ENCODE results near the gene ATG2A. TPM values are rescaled to one million over a fixed set of nuclear protein-coding genes. Genes with fewer than 3 reads are reported as not detected.

ATG2A gene
- total and polyA plus RNA-seq, 10 of the 15 experiments (the other 5 are each of a cell fraction or from before 2014, with no cell fraction given): 0.08 to 19.0 (median 4.6) TPM

GRCh38 chr11:64923944-64924909 lies 7.2 kb upstream of the ATG2A start, which contains the start of gene PPP2R5B (continued):
- TF ChIP-seq PBX3 (IDR thresholded peaks at IDR 0.05; ENCODE audit: insufficient replicate concordance, low read depth, low read length) (peak; percentile 24), EED (IDR thresholded peaks at IDR 0.05; ENCODE audit: low read depth) (no peak), CREM (IDR thresholded peaks at IDR 0.05; ENCODE audit: low read depth) (peak; percentile 92), POU2F2 (IDR thresholded peaks at IDR 0.05; ENCODE audit: borderline replicate concordance, low read depth, low read length) (no peak), HSF1 (IDR thresholded peaks at IDR 0.05; ENCODE audit: low read depth, low read length) (no peak), FOS (IDR thresholded peaks at IDR 0.05; ENCODE audit: borderline replicate concordance, extremely low read depth, insufficient read length) (no peak), GABPA (IDR thresholded peaks at IDR 0.05; ENCODE audit: low read depth) (peak; percentile 76), ATF3 (IDR thresholded peaks at IDR 0.05; ENCODE audit: borderline replicate concordance, extremely low read depth, low read depth, low read length) (no peak), CHD1 (IDR thresholded peaks at IDR 0.05; ENCODE audit: low read depth, low read length) (no peak), SIN3A (IDR thresholded peaks at IDR 0.05; ENCODE audit: low read depth, low read length) (0 out of 2 replicates have a peak, but pooled peaks have one; percentile 63), IRF4 (IDR thresholded peaks at IDR 0.05; ENCODE audit: low read depth, low read length) (0 out of 2 replicates have a peak, but pooled peaks have one; percentile 5), CBFB (IDR thresholded peaks at IDR 0.05; ENCODE audit: low read depth) (no peak), RUNX3 (IDR thresholded peaks at IDR 0.05; ENCODE audit: low read length) (peak; percentile 35), NR2F1 (conservative IDR thresholded peaks at IDR 0.05) (peak; percentile 52), YBX1 (IDR thresholded peaks at IDR 0.05) (no peak), TBL1XR1 (IDR thresholded peaks at IDR 0.05; ENCODE audit: low read depth, low read length) (peak; percentile 59; the same call in 1 of the 2 replicates), NBN (IDR thresholded peaks at IDR 0.05) (peak; percentile 84; the same call in 1 of the 2 replicates), SRF (IDR thresholded peaks at IDR 0.05; ENCODE audit: low read depth in 2 of 2, low read length in 2 of 2) (peak in 1 of 2 experiments; percentile 33; a peak in 1 of 4 replicates), ZBED1 (IDR thresholded peaks at IDR 0.05; ENCODE audit: borderline replicate concordance) (no peak), TAF1 (IDR thresholded peaks at IDR 0.05; ENCODE audit: borderline replicate concordance, low read depth, low read length) (peak; percentile 37; the same call in 1 of the 2 replicates), ESRRA (IDR thresholded peaks at IDR 0.05; ENCODE audit: low read length) (no peak), HDAC2 (IDR thresholded peaks at IDR 0.05) (no peak), ZBTB11 (CRISPR knock-in tag; IDR thresholded peaks at IDR 0.05) (no peak), RFX5 (IDR thresholded peaks at IDR 0.05; ENCODE audit: low read depth, low read length) (no peak), NR2C2 (IDR thresholded peaks at IDR 0.05; ENCODE audit: borderline replicate concordance, control insufficient read depth, insufficient read length, low read depth) (no peak), RAD51 (IDR thresholded peaks at IDR 0.05) (no peak)
